Mesodermal cell (in vitro differentiated cells): ENCODE measurements around the gene MEPE. TPM values are rescaled to one million over a fixed set of nuclear protein-coding genes. Genes with fewer than 3 reads are reported as not detected.

ENCODE experiments used
- H3K27ac ChIP-seq: 2 replicates; pipeline ENCODE4 v1.7.0; 2013; ENCODE audit warnings: mild to moderate bottlenecking, low read depth, low read length, moderate library complexity; ENCODE audit not compliant: severe bottlenecking
- H3K36me3 ChIP-seq: 2 replicates; pipeline ENCODE4 v1.7.1; 2013; ENCODE audit warnings: mild to moderate bottlenecking, low read length, moderate library complexity; ENCODE audit not compliant: control insufficient read depth, insufficient read depth
- H3K4me1 ChIP-seq: one replicate; pipeline ENCODE4 v1.7.1; 2013; ENCODE audit warnings: mild to moderate bottlenecking, low read length; ENCODE audit not compliant: insufficient read depth, control insufficient read depth, poor library complexity, severe bottlenecking
- H3K4me3 ChIP-seq: 2 replicates; pipeline ENCODE4 v1.7.0; 2013; ENCODE audit warnings: low read length, control low read depth, mild to moderate bottlenecking; ENCODE audit not compliant: insufficient read depth, poor library complexity, severe bottlenecking; ENCODE audit errors: extremely low read depth
- H3K9me3 ChIP-seq: 2 replicates; pipeline ENCODE4 v1.7.1; 2013; ENCODE audit warnings: mild to moderate bottlenecking, low read length, moderate library complexity; ENCODE audit not compliant: control insufficient read depth
- WGBS, 2 experiments: methylation state at CpG; one replicate each; pipeline ENCODE4 v1.1.5; 2013; ENCODE audit warnings: missing lambda C conversion rate in 2 of 2; ENCODE audit not compliant: insufficient coverage in 2 of 2; 5-methylcytosine and 5-hydroxymethylcytosine counted together
- polyA plus RNA-seq, 2 experiments: library from polyadenylated mRNA; stranded (reverse); fragments of 50-300 nt; gene quantifications; one replicate each; pipeline ENCODE4 v1.2.3, GENCODE V29; 2013

The MEPE gene
- polyA plus RNA-seq (2013, experiment 1 of 2), result 0.18 TPM
- polyA plus RNA-seq (2013, experiment 2 of 2), result 0.30 TPM

- Histone ChIP-seq H3K27ac (no peak within 1 kb of the TSS), H3K9me3 (no peaks in the 10 kb centered on the region), H3K4me3 (no peak within 1 kb of the TSS), H3K36me3 (no peaks in the 10 kb centered on the region), H3K4me1 (no peaks in the 10 kb centered on the region)
- WGBS, 2 experiments, result 100% methylated on average over 1 to 2 of the region's 2 CpGs
These were observed at the start of gene MEPE for GRCh38 chr4:87832669-87833068. Gene MEPE, plus strand, starts transcription at chr4:87832969. Its CDS starts 1,746 bp downstream, at chr4:87834715.

- 80% methylated on average over 1 of the region's 2 CpGs; no CpG with 5 or more reads in 1 of the 2 experiments for WGBS, 2 experiments
- Histone ChIP-seq H3K4me1 (no peaks in the 10 kb centered on the region), H3K36me3 (no peaks in the 10 kb centered on the region), H3K27ac (no peak overlapping the region), H3K4me3 (no peak overlapping the region), H3K9me3 (no peaks in the 10 kb centered on the region)
These were observed 49.0 kb upstream of the MEPE start for GRCh38 chr4:87783781-87784180.

GRCh38 chr4:87785731-87786509 lies 46.8 kb upstream of the MEPE start:
- H3K4me3 ChIP-seq, result no peak overlapping the region
- no peak overlapping the region for H3K27ac ChIP-seq
- no peaks in the 10 kb centered on the region for H3K4me1 ChIP-seq
- H3K9me3 ChIP-seq, result no peaks in the 10 kb centered on the region
- H3K36me3 ChIP-seq, result no peaks in the 10 kb centered on the region
- WGBS, 2 experiments, result 92% methylated on average over 9 to 14 of the region's 15 CpGs

- no peak within 1 kb of the TSS for H3K27ac ChIP-seq
- no peaks in the 10 kb centered on the region for H3K9me3 ChIP-seq
- WGBS, 2 experiments, result 77 to 78% methylated on average over 2 of the region's 4 CpGs
- no peak within 1 kb of the TSS for H3K4me3 ChIP-seq
- no peaks in the 10 kb centered on the region for H3K4me1 ChIP-seq
- H3K36me3 ChIP-seq, result no peaks in the 10 kb centered on the region
These were observed 33.3 kb upstream of the MEPE start, which contains the start of gene IBSP for GRCh38 chr4:87799301-87800113. Gene IBSP, plus strand, starts transcription at chr4:87799554. Its CDS starts 2,808 bp downstream, at chr4:87802362.

GRCh38 chr4:87802858-87803257 lies 29.9 kb upstream of the MEPE start:
- no peaks in the 10 kb centered on the region for H3K36me3 ChIP-seq

GRCh38 chr4:87803421-87803820 lies 29.3 kb upstream of the MEPE start:
- Histone ChIP-seq H3K9me3 (no peaks in the 10 kb centered on the region), H3K27ac (no peak overlapping the region), H3K4me1 (no peaks in the 10 kb centered on the region), H3K36me3 (no peaks in the 10 kb centered on the region), H3K4me3 (no peak overlapping the region)
- 60% methylated on average over 1 of the region's 2 CpGs for WGBS, 2 experiments

More at GRCh38 chr4:87802858-87803257, 29.9 kb upstream of the MEPE start:
- H3K9me3 ChIP-seq, result no peaks in the 10 kb centered on the region
- H3K27ac ChIP-seq, result no peak overlapping the region
- no peaks in the 10 kb centered on the region for H3K4me1 ChIP-seq
- no peak overlapping the region for H3K4me3 ChIP-seq

GRCh38 chr4:87804871-87805270 lies 27.9 kb upstream of the MEPE start:
- 83% methylated on average over 1 of the region's 2 CpGs; no CpG with 5 or more reads in 1 of the 2 experiments for WGBS, 2 experiments

GRCh38 chr4:87805971-87806370 lies 26.8 kb upstream of the MEPE start:
- Histone ChIP-seq H3K4me3 (no peak overlapping the region), H3K9me3 (no peaks in the 10 kb centered on the region), H3K4me1 (no peaks in the 10 kb centered on the region), H3K36me3 (no peaks in the 10 kb centered on the region), H3K27ac (no peak overlapping the region)
- WGBS, 2 experiments, result no CpG with 5 or more reads among the region's 2 CpGs

More at GRCh38 chr4:87804871-87805270, 27.9 kb upstream of the MEPE start:
- no peak overlapping the region for H3K27ac ChIP-seq
- no peak overlapping the region for H3K4me3 ChIP-seq
- no peaks in the 10 kb centered on the region for H3K4me1 ChIP-seq
- H3K36me3 ChIP-seq, result no peaks in the 10 kb centered on the region
- H3K9me3 ChIP-seq, result no peaks in the 10 kb centered on the region

- Histone ChIP-seq H3K4me3 (no peak overlapping the region), H3K9me3 (no peaks in the 10 kb centered on the region), H3K27ac (no peak overlapping the region), H3K4me1 (no peaks in the 10 kb centered on the region), H3K36me3 (no peaks in the 10 kb centered on the region)
- 71 to 94% methylated on average over 1 to 2 of the region's 3 CpGs for WGBS, 2 experiments
These were observed 26.2 kb upstream of the MEPE start for GRCh38 chr4:87806520-87806919.

- H3K4me3 ChIP-seq, result no peak overlapping the region
- no peak overlapping the region for H3K27ac ChIP-seq
- H3K36me3 ChIP-seq, result no peaks in the 10 kb centered on the region
- H3K9me3 ChIP-seq, result no peaks in the 10 kb centered on the region
- 80 to 100% methylated on average over 1 of the region's 3 CpGs for WGBS, 2 experiments
- H3K4me1 ChIP-seq, result no peaks in the 10 kb centered on the region
These were observed 25.4 kb upstream of the MEPE start for GRCh38 chr4:87807402-87807801.
